Measurements from ENCODE around the gene NEK5. TPM values are rescaled to one million over a fixed set of nuclear protein-coding genes. Genes with fewer than 3 reads are reported as not detected.
"Not testable (repeated sequence)": the region's sequence is repeated elsewhere in the genome, so short reads cannot be mapped to it uniquely, and the experiment has no call there.

The NEK5 gene
- total RNA-seq, 1 donor from 2014 or later = not detected

GRCh38 chr13:52091473-52091872 lies 37.4 kb downstream of the NEK5 start:
- Mint-ChIP-seq H3K4me3 (ENCODE audit: low read depth) (no peak overlapping the region), H3K9me3 (no peaks in the 10 kb centered on the region), H3K4me1 (ENCODE audit: low read depth) (no peaks in the 10 kb centered on the region), H3K27me3 (ENCODE audit: low read depth) (peaks cover 8% of the 10 kb centered on the region), H3K36me3 (ENCODE audit: low read depth) (no peaks in the 10 kb centered on the region), H3K27ac (no peak overlapping the region)
- intact Hi-C loops (cut with micrococcal nuclease) = no loop called here
- no peak for DNase-seq (ENCODE audit: low spot score)

DNA sequence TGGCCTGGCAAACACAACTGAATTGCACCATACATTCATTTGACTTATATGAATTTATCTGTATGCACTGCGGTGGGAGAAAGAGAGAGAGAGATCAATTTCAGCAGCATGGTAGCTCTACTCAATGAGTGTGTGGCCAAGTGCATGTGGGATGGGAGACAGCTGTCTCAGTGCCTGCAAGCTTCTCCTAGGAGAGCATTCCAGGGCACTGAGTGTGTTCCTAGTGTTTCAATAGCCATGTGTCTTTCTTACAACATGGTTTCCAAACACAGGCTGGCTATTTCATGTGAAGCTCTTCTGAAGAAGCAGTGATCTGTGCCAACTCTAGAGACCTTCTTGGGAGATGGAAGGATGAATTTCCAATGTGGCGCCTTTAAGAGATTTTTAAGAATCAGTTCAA lies 43.5 kb downstream of the NEK5 start:
- DNase-seq (ENCODE audit: low spot score) = no peak
- Mint-ChIP-seq H3K4me1 (ENCODE audit: low read depth) (no peaks in the 10 kb centered on the region), H3K9me3 (no peaks in the 10 kb centered on the region), H3K36me3 (ENCODE audit: low read depth) (no peaks in the 10 kb centered on the region), H3K27ac (no peak overlapping the region), H3K27me3 (ENCODE audit: low read depth) (peaks cover 6% of the 10 kb centered on the region), H3K4me3 (ENCODE audit: low read depth) (no peak overlapping the region)
- intact Hi-C loops (cut with micrococcal nuclease) = no loop called here

GRCh38 chr13:52084981-52085380 lies 43.9 kb downstream of the NEK5 start:
- DNase-seq (ENCODE audit: low spot score); H3K27me3 Mint-ChIP-seq (ENCODE audit: low read depth); H3K4me1 Mint-ChIP-seq (ENCODE audit: low read depth); H3K36me3 Mint-ChIP-seq (ENCODE audit: low read depth); H3K27ac Mint-ChIP-seq; H3K4me3 Mint-ChIP-seq (ENCODE audit: low read depth); intact Hi-C loops (cut with micrococcal nuclease); H3K9me3 Mint-ChIP-seq: not testable (repeated sequence)

GRCh38 chr13:52082601-52083000 lies 46.3 kb downstream of the NEK5 start:
- no peak overlapping the region for H3K27ac Mint-ChIP-seq
- H3K36me3 Mint-ChIP-seq (ENCODE audit: low read depth) = no peaks in the 10 kb centered on the region
- no peaks in the 10 kb centered on the region for H3K9me3 Mint-ChIP-seq
- intact Hi-C loops (cut with micrococcal nuclease) = loop anchor here (2.0 kb wide), 1 partner anchor 34 kb away; no protein-coding TSS in a partner anchor
- H3K4me1 Mint-ChIP-seq (ENCODE audit: low read depth) = no peaks in the 10 kb centered on the region
- H3K4me3 Mint-ChIP-seq (ENCODE audit: low read depth) = no peak overlapping the region
- peaks cover 5% of the 10 kb centered on the region for H3K27me3 Mint-ChIP-seq (ENCODE audit: low read depth)
- DNase-seq (ENCODE audit: low spot score) = no peak

DNA sequence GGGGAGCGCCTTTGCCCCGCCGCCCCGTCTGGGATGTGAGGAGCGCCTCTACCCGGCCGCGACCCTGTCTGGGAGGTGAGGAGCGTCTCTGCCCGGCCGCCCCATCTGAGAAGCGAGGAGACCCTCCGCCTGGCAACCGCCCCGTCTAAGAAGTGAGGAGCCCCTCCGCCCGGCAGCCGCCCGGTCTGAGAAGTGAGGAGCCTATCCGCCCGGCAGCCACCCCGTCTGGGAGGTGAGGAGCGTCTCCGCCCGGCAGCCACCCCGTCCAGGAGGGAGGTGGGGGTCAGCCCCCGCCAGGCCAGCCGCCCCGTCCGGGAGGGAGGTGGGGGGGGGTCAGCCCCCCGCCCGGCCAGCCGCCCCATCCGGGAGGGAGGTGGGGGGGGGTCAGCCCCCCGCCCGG lies 49.0 kb downstream of the NEK5 start:
- H3K4me1 Mint-ChIP-seq (ENCODE audit: low read depth); H3K27me3 Mint-ChIP-seq (ENCODE audit: low read depth); H3K36me3 Mint-ChIP-seq (ENCODE audit: low read depth); H3K9me3 Mint-ChIP-seq; H3K4me3 Mint-ChIP-seq (ENCODE audit: low read depth); intact Hi-C loops (cut with micrococcal nuclease); H3K27ac Mint-ChIP-seq; DNase-seq (ENCODE audit: low spot score): not testable (repeated sequence)

DNA sequence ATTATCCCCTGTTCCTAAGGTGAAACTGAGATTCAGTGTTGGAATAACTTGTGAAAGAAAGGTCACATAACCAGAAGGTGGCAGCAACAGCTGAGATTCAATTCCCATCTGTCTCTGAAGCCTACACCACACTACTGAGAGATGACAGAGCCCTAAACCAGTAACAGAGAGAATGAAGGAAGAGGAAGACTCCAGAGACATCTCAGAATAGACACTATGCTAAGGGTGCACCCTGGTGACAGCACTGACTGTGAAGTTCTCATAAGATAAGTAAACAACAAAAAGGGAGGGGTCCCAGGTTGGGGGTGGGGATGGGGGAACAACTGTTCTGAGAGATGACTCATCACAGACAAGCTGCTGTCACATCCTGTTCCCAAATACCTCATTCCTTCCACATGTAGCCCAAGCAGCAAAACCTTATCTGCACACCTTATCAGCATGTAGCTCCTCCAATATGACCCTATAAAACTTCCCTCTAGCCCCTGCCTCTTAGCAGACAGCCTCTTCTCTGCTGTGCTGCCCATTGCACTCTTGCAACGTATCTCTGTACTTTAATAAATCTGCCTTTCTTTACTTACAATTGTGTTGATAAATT lies 57.8 kb downstream of the NEK5 start:
- Mint-ChIP-seq H3K4me3 (ENCODE audit: low read depth) (no peak overlapping the region), H3K36me3 (ENCODE audit: low read depth) (peaks cover 4% of the 10 kb centered on the region), H3K4me1 (ENCODE audit: low read depth) (peaks cover 12% of the 10 kb centered on the region), H3K9me3 (peaks cover 23% of the 10 kb centered on the region), H3K27me3 (ENCODE audit: low read depth) (peaks cover 9% of the 10 kb centered on the region), H3K27ac (no peak overlapping the region)
- DNase-seq (ENCODE audit: low spot score) = peak; percentile 11
- intact Hi-C loops (cut with micrococcal nuclease) = no loop called here

- DNase-seq (ENCODE audit: low spot score) = no peak
- Mint-ChIP-seq H3K27me3 (ENCODE audit: low read depth) (peaks cover 1% of the 10 kb centered on the region), H3K9me3 (peaks cover 32% of the 10 kb centered on the region), H3K4me3 (ENCODE audit: low read depth) (no peak overlapping the region), H3K36me3 (ENCODE audit: low read depth) (peaks cover 4% of the 10 kb centered on the region), H3K27ac (no peak overlapping the region), H3K4me1 (ENCODE audit: low read depth) (peaks cover 12% of the 10 kb centered on the region)
- intact Hi-C loops (cut with micrococcal nuclease) = no loop called here
Observed at GRCh38 chr13:52067237-52067636, 61.6 kb downstream of the NEK5 start.

DNA sequence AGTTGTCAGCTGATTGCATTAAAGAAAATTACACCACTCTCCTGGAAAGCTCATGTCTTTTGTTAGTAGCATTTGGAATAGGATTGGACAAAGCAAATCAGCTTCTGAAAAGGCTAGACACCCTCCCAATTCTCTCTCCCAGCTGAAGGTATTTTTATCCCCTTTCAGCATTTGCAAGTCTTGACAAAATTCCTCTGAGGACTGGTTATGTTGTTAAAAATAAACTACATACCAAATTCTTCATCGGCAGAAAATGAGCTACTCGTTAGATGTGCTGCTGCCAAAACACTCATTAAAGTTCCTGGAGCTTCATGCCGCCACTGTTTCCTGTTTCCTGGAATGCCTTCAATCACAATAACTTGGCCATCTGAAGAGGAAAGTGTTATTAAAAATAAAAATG lies 67.3 kb downstream of the NEK5 start:
- no peak for DNase-seq (ENCODE audit: low spot score)
- no peaks in the 10 kb centered on the region for H3K4me1 Mint-ChIP-seq (ENCODE audit: low read depth)
- H3K4me3 Mint-ChIP-seq (ENCODE audit: low read depth) = no peak overlapping the region
- H3K9me3 Mint-ChIP-seq = peaks cover 17% of the 10 kb centered on the region
- intact Hi-C loops (cut with micrococcal nuclease) = no loop called here
- H3K36me3 Mint-ChIP-seq (ENCODE audit: low read depth) = no peaks in the 10 kb centered on the region
- H3K27ac Mint-ChIP-seq = no peak overlapping the region
- no peaks in the 10 kb centered on the region for H3K27me3 Mint-ChIP-seq (ENCODE audit: low read depth)

DNA sequence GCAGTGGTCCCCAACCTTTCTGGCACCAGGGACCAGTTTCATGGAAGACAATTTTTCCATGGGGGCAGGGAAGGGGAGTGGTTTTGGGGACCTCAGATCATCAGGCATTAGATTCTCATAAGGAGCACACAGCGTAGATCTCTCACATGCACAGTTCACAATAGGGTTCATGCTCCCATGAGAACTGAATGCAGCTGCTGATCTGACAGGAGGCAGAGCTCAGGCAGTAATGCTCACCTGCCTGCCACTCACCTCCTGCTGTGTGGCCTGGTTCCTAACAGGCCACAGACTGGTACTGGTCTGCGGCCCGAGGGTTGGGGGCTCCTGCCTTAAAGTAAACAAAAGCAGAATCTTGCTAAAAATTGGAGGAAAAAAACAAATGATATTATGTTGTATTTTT lies 67.8 kb downstream of the NEK5 start:
- H3K4me3 Mint-ChIP-seq (ENCODE audit: low read depth); DNase-seq (ENCODE audit: low spot score); H3K27me3 Mint-ChIP-seq (ENCODE audit: low read depth); intact Hi-C loops (cut with micrococcal nuclease); H3K4me1 Mint-ChIP-seq (ENCODE audit: low read depth); H3K36me3 Mint-ChIP-seq (ENCODE audit: low read depth); H3K27ac Mint-ChIP-seq: not testable (repeated sequence)
- peaks cover 17% of the 10 kb centered on the region for H3K9me3 Mint-ChIP-seq

- no peak overlapping the region for H3K4me3 Mint-ChIP-seq (ENCODE audit: low read depth)
Observed at GRCh38 chr13:52053460-52053859, 75.4 kb downstream of the NEK5 start.

GRCh38 chr13:52051400-52051799 lies 77.5 kb downstream of the NEK5 start:
- no peak overlapping the region for H3K4me3 Mint-ChIP-seq (ENCODE audit: low read depth)
- H3K4me1 Mint-ChIP-seq (ENCODE audit: low read depth) = no peaks in the 10 kb centered on the region
- intact Hi-C loops (cut with micrococcal nuclease) = no loop called here
- no peaks in the 10 kb centered on the region for H3K36me3 Mint-ChIP-seq (ENCODE audit: low read depth)
- H3K27ac Mint-ChIP-seq = no peak overlapping the region
- DNase-seq (ENCODE audit: low spot score) = no peak
- no peaks in the 10 kb centered on the region for H3K27me3 Mint-ChIP-seq (ENCODE audit: low read depth)
- no peaks in the 10 kb centered on the region for H3K9me3 Mint-ChIP-seq

More at GRCh38 chr13:52053460-52053859, 75.4 kb downstream of the NEK5 start:
- intact Hi-C loops (cut with micrococcal nuclease) = no loop called here
- Mint-ChIP-seq H3K27me3 (ENCODE audit: low read depth) (no peaks in the 10 kb centered on the region), H3K4me1 (ENCODE audit: low read depth) (no peaks in the 10 kb centered on the region), H3K9me3 (no peaks in the 10 kb centered on the region), H3K36me3 (ENCODE audit: low read depth) (no peaks in the 10 kb centered on the region), H3K27ac (no peak overlapping the region)
- no peak for DNase-seq (ENCODE audit: low spot score)

DNA sequence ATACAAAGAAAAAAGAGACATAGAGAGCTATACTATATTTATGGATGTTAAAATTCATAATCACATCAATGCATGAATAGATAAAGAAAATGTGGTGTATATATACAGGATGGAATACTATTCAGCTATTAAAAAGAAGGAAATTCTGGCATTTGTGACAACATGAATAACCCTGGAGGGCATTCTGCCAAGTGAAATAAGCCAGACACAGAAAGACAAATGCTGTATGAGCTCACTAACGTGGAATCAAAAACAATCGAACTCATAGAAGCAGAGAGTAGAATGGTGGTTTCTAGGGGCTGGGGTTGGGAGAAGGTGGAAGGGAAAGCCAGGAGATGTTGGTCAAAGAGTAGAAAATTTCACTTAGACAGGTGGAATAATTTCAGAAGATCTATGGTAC lies 80.4 kb downstream of the NEK5 start:
- no peak overlapping the region for H3K27ac Mint-ChIP-seq
- no peaks in the 10 kb centered on the region for H3K36me3 Mint-ChIP-seq (ENCODE audit: low read depth)
- intact Hi-C loops (cut with micrococcal nuclease) = no loop called here
- H3K9me3 Mint-ChIP-seq = no peaks in the 10 kb centered on the region
- no peak overlapping the region for H3K4me3 Mint-ChIP-seq (ENCODE audit: low read depth)
- H3K27me3 Mint-ChIP-seq (ENCODE audit: low read depth) = no peaks in the 10 kb centered on the region
- no peak for DNase-seq (ENCODE audit: low spot score)
- no peaks in the 10 kb centered on the region for H3K4me1 Mint-ChIP-seq (ENCODE audit: low read depth)

GRCh38 chr13:52047463-52047862 lies 81.4 kb downstream of the NEK5 start:
- Mint-ChIP-seq H3K4me3 (ENCODE audit: low read depth) (no peak overlapping the region), H3K9me3 (no peaks in the 10 kb centered on the region), H3K27ac (no peak overlapping the region), H3K27me3 (ENCODE audit: low read depth) (no peaks in the 10 kb centered on the region), H3K36me3 (ENCODE audit: low read depth) (no peaks in the 10 kb centered on the region), H3K4me1 (ENCODE audit: low read depth) (no peaks in the 10 kb centered on the region)
- intact Hi-C loops (cut with micrococcal nuclease) = no loop called here
- no peak for DNase-seq (ENCODE audit: low spot score)

- no peak for DNase-seq (ENCODE audit: low spot score)
- Mint-ChIP-seq H3K4me1 (ENCODE audit: low read depth) (no peaks in the 10 kb centered on the region), H3K9me3 (no peaks in the 10 kb centered on the region), H3K27ac (no peak overlapping the region), H3K36me3 (ENCODE audit: low read depth) (no peaks in the 10 kb centered on the region), H3K27me3 (ENCODE audit: low read depth) (no peaks in the 10 kb centered on the region), H3K4me3 (ENCODE audit: low read depth) (no peak overlapping the region)
- intact Hi-C loops (cut with micrococcal nuclease) = no loop called here
Observed at GRCh38 chr13:52043675-52044074, 85.2 kb downstream of the NEK5 start.
